KOPT-K1 (cell line): ENCODE measurements around the gene DCAF4L1.
A peak's percentile ranks its signal among the peaks of the same experiment; 100 is the strongest.

Source experiments
- H3K27ac ChIP-seq: fragments of 200-600 bp; sonication (generic); 2 replicates; pipeline ENCODE4 v1.5.1; 2016; ENCODE audit warnings: antibody characterized with exemption, mild to moderate bottlenecking, low read depth, low read length; ENCODE audit not compliant: poor library complexity, severe bottlenecking
- H3K36me3 ChIP-seq: fragments of 200-600 bp; sonication (generic); 2 replicates; pipeline ENCODE4 v1.5.1; 2017; ENCODE audit warnings: antibody characterized with exemption, mild to moderate bottlenecking, low read length, moderate library complexity; ENCODE audit not compliant: insufficient read depth
- H3K9me3 ChIP-seq: fragments of 200-600 bp; sonication (generic); 2 replicates; pipeline ENCODE4 v1.5.1; 2017; ENCODE audit warnings: antibody characterized with exemption, low read length, mild to moderate bottlenecking; ENCODE audit not compliant: insufficient read depth, poor library complexity, severe bottlenecking

The DCAF4L1 gene

DNA sequence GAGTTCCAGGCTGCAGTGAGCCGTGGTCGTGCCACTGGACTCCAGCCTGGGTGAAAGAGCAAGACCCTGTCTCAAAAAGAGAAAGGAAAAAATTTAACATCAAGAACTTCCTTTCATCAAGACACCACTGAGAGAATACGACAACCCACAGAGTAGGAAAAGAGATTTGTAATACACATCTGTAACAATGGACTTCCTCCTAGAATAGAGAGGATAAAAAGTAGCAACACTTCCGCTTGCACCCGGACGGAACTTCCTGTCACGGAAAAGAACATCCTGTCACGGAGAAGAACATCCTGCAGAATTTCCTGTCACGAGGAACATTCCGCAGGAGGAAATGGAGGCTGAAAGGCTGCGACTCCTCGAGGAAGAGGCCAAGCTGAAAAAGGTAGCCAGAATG, at the start of gene DCAF4L1:
DCAF4L1 (plus strand) TSS at position 301 of the 400 bp plus-strand sequence; CDS start at position 338, 37 bp downstream.
- Histone ChIP-seq H3K36me3 (no peaks in the 10 kb centered on the region), H3K9me3 (no peaks in the 10 kb centered on the region)

GRCh38 chr4:41932988-41933387, 48.6 kb upstream of the DCAF4L1 start:
- Histone ChIP-seq H3K36me3 (peaks cover 12% of the 10 kb centered on the region), H3K9me3 (no peaks in the 10 kb centered on the region)

More for the DNA sequence above, at the start of gene DCAF4L1:
- no peak within 1 kb of the TSS for H3K27ac ChIP-seq

DNA sequence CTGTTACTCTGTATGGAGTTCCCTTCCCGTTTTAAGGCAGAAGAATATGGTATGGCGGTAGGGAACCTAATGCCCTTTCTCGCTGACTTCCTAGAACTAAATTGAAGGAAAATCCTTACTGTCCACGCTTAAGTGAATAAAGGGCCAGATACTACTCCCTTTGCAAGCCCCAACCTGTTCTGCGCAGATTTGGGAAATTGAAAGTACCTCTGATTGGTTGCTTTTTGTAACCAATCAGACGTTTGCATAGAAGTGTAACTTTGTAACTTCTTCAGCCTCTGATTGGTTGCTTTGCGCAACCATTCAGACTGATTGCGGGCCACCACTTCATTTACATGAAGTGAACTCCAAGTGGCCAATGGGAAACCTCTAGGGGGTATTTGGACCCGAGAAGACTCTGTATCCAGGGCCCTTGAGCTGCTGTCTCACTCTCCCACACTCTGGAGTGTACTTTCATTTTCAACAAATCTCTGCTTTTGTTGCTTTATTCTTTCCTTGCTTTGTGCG, 47.5 kb upstream of the DCAF4L1 start:
- Histone ChIP-seq H3K27ac (no peak overlapping the region), H3K9me3 (no peaks in the 10 kb centered on the region), H3K36me3 (peaks cover 21% of the 10 kb centered on the region)

More at GRCh38 chr4:41932988-41933387, 48.6 kb upstream of the DCAF4L1 start:
- no peak overlapping the region for H3K27ac ChIP-seq

DNA sequence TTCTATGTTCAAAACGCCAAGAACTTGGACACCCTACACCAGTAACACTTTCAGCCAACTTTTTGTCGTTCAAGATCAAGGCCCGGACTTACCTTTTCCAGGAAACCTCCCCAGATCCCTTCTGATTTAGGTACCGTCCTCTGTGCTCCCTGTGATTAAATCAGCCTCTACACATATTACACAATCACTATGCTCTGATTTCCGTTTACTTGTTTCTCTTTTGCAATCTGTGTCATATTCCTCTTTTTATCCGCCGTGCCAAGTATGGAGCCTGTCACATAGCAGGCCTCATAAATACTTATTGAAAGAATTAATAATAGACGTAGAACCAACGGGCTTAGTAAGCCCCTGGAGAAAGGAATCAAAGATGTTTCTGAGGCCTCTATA, 47.0 kb upstream of the DCAF4L1 start:
- H3K9me3 ChIP-seq, result no peaks in the 10 kb centered on the region
- peaks cover 26% of the 10 kb centered on the region for H3K36me3 ChIP-seq
- peak overlapping the region; percentile 85 for H3K27ac ChIP-seq

GRCh38 chr4:41934901-41935651, 46.5 kb upstream of the DCAF4L1 start, which contains the start of gene TMEM33:
TSS of gene TMEM33 (plus strand) at chr4:41935429. CDS start at chr4:41935485, 56 bp downstream.
- peak within 1 kb of the TSS; percentile 85 for H3K27ac ChIP-seq
- peaks cover 31% of the 10 kb centered on the region for H3K36me3 ChIP-seq
- no peaks in the 10 kb centered on the region for H3K9me3 ChIP-seq

- peaks cover 37% of the 10 kb centered on the region for H3K36me3 ChIP-seq
- peak overlapping the region; percentile 85 for H3K27ac ChIP-seq
- no peaks in the 10 kb centered on the region for H3K9me3 ChIP-seq
Measured at GRCh38 chr4:41935652-41936021, 45.9 kb upstream of the DCAF4L1 start.

GRCh38 chr4:41939016-41939626, 42.4 kb upstream of the DCAF4L1 start:
- peaks cover 71% of the 10 kb centered on the region for H3K36me3 ChIP-seq
- no peak overlapping the region for H3K27ac ChIP-seq
- H3K9me3 ChIP-seq, result no peaks in the 10 kb centered on the region

DNA sequence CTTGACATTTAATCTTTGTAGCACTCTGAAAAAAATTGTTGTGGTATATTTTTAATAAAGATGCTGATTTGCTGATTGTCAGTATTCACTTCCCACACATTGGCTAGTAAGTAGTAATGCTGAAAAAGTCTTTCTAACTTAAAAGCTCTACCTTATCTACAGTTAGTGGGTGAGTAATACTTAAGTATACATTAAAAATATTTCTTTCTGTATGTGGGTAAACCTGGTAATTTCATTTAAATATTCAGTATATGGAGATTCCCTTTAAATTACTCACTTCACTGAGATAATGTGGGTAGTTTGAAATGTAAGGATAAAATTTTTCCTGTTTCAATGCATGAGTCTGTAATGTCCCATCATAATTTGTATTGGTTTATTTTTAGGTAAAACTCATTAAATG, 40.7 kb upstream of the DCAF4L1 start:
- peaks cover 88% of the 10 kb centered on the region for H3K36me3 ChIP-seq
- no peaks in the 10 kb centered on the region for H3K9me3 ChIP-seq
- H3K27ac ChIP-seq, result no peak overlapping the region

DNA sequence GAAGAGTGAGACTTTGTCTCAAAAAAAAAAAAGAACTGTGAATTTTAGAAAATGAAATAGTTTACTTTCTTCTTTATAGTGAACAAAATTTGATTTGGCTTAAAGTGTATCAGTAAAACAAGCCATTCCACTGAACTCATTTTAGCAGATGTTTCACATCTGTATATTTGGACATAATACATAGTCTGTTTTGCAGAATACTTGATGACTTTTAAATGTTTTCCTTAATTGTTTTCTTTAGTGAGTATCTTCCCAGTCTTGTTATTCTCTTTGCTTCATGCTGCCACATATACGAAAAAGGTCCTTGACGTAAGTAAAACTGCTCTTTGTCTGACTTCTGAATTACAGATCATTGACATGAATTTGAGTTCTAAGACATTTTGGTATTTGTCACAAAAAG, 38.0 kb upstream of the DCAF4L1 start:
- H3K27ac ChIP-seq, result no peak overlapping the region
- no peaks in the 10 kb centered on the region for H3K9me3 ChIP-seq
- peaks cover 99% of the 10 kb centered on the region for H3K36me3 ChIP-seq

GRCh38 chr4:41944089-41944488, 37.5 kb upstream of the DCAF4L1 start:
- Histone ChIP-seq H3K27ac (no peak overlapping the region), H3K9me3 (no peaks in the 10 kb centered on the region), H3K36me3 (peaks cover 98% of the 10 kb centered on the region)

DNA sequence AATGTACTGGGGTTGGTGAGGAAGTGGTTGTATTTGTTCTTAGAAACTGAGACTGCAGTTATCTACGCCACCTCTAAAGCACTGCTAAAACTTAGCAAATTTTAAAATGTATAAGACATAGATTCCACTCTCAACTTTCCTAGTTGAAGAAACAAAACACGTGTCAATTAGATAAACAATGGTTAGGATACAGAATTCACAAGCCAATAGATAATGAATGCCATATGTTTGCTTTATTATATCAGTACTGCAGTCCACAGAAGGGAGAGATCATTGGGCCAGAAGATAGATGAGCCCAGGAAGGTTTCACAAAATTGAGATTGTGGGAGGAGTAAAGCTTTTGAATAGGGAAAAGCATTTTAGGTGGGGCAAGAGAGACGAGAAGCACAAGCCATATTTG, 32.0 kb upstream of the DCAF4L1 start:
- Histone ChIP-seq H3K9me3 (no peaks in the 10 kb centered on the region), H3K36me3 (peaks cover 96% of the 10 kb centered on the region), H3K27ac (no peak overlapping the region)

DNA sequence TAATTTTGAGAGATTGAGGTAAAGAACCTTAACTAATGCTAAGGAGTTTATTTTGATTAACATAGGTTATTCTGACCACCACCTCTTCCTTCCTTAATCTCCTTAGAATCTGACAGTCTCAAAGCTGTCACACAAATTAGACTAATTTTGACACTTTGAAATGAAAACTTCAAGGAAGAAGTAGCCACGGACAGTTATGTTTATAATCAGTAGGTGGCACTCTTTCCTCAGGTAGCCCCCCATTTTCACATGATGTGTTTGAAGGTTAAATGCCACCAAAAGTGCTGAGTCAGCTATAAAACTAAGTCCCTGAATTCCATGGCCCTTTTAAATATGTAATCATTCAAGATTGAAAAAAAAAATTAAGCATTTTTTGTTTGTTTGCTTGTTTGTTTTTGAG, 23.9 kb upstream of the DCAF4L1 start:
- Histone ChIP-seq H3K36me3 (peaks cover 65% of the 10 kb centered on the region), H3K27ac (no peak overlapping the region)

GRCh38 chr4:41963105-41963504, 18.5 kb upstream of the DCAF4L1 start:
- Histone ChIP-seq H3K36me3 (peaks cover 20% of the 10 kb centered on the region), H3K9me3 (no peaks in the 10 kb centered on the region), H3K27ac (no peak overlapping the region)

More for the DNA sequence above, 23.9 kb upstream of the DCAF4L1 start:
- no peaks in the 10 kb centered on the region for H3K9me3 ChIP-seq

DNA sequence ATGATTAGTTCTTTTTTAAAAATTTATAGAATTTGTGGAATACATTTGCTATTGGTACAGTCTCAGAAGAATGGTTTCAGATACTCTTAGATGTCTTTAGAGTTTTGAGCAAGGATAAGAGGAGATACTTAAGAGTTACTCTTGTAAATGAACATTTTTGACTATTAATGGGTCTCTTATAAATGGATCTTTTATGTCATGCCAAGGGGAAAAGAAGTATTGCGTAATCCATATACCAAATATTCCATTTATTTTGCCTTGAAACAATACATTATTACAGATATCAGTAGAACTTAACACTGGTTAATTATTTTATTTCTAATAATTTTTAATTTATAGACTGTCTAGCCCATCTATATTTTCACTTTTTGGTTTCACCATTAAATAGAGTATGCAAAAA, 17.2 kb upstream of the DCAF4L1 start:
- peaks cover 12% of the 10 kb centered on the region for H3K9me3 ChIP-seq
- H3K36me3 ChIP-seq, result peaks cover 7% of the 10 kb centered on the region; the same call in 1 of the 2 replicates
- H3K27ac ChIP-seq, result no peak overlapping the region

DNA sequence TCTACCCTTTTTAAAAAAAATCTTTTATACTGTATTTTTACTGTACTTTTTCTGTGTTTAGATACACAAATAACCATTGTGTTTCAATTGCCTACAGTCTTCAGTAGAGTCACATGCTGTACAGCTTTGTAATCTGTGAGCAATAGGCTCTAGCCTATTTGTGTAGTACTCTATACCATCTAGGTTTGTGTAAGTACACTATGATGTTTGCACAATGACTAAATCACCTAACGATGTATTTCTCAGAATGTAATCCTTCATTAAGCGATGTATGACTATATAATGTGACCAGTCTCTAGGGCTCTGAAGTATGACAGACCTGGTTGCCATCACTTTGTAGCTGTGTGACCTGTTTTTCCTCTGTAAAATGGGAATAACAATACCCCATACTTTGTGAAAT, 14.2 kb upstream of the DCAF4L1 start:
- no peak overlapping the region for H3K27ac ChIP-seq
- peaks cover 23% of the 10 kb centered on the region for H3K9me3 ChIP-seq
- H3K36me3 ChIP-seq, result no peaks in the 10 kb centered on the region
